Body of pancreas (tissue), 4 donors: ENCODE results near the gene CYP2A7.
A peak's percentile ranks its signal among the peaks of the same experiment; 100 is the strongest.

Experiments used
- CTCF ChIP-seq, 7 experiments: fragments of 450-650 bp in 4 of 7; fragments of 200-600 bp in 3 of 7; sonication (generic) in 3 of 7; IDR thresholded peaks; one replicate each; pipeline ENCODE4 v1.5.1; 2016 to 2019; ENCODE audit warnings: antibody characterized with exemption in 7 of 7
- POLR2A ChIP-seq, 3 donors: fragments of 450-650 bp; IDR thresholded peaks; one replicate each; pipeline ENCODE4 v1.6.1; 2016; ENCODE audit warnings: antibody characterized with exemption in 3 of 3, mild to moderate bottlenecking in 2 of 3

DNA sequence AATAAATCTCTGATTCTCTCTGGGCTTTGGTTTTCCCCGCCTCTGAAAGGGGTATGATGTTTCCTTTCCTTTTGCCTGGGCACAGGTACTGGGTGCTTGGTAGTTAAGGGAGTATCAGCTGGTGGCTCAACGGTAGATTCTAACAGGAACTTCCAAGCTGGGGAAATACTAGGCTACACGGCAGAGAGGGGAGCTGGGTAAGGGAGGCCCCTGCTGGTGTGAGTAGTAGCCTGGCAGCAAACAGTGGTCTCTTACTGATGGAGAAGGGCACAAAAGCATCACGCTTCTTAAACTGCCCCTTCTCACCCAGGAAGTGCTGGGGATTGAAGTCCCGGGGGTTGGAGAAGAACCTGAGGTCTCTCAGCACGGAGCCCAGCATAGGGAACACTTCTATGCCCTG is 26.9 kb upstream of the CYP2A7 start:
- peak in 4 of 7 experiments; percentile 37 to 54 (median 42) for TF ChIP-seq CTCF (IDR thresholded peaks at IDR 0.05)
- TF ChIP-seq POLR2A (IDR thresholded peaks at IDR 0.05), result no peak
